G401 (cell line): ENCODE measurements around the gene RAMP1. TPM values are rescaled to one million over a fixed set of nuclear protein-coding genes. Genes with fewer than 3 reads are reported as not detected.

Experiments
- total RNA-seq: library from RNA; depleted of rRNA; stranded (reverse); fragments of >200 nt; shearing (Covaris generic); gene quantifications from 2 replicates; pipeline ENCODE4 v1.2.3, GENCODE V29; 2014; rRNA removed

Gene RAMP1
- total RNA-seq, 1 experiment from 2014 or later = not detected

Other genes starting within 250 kb of the RAMP1 start
- gene LRRFIP1, start 232.0 kb upstream of the RAMP1 start, total RNA-seq = 14.3 and 24.6 TPM in 2 replicates
- gene RBM44, start 60.8 kb upstream of the RAMP1 start, total RNA-seq = 0.10 and 0.25 TPM in 2 replicates
- gene UBE2F, start 107.4 kb downstream of the RAMP1 start, total RNA-seq = 86.4 and 143 TPM in 2 replicates
- gene SCLY, start 201.4 kb downstream of the RAMP1 start, total RNA-seq = 42.8 and 52.0 TPM in 2 replicates
- gene ESPNL, start 240.7 kb downstream of the RAMP1 start, total RNA-seq = 6.8 and 19.3 TPM in 2 replicates